B cell (primary cell): ENCODE results near the gene POTEF.
"Not testable (repeated sequence)": the region's sequence is repeated elsewhere in the genome, so short reads cannot be mapped to it uniquely, and the experiment has no call there.

Source experiments
- EZH2 ChIP-seq: IDR thresholded peaks from 2 replicates; pipeline ENCODE4 v1.6.1; 2012; ENCODE audit warnings: borderline replicate concordance, low read depth, mild to moderate bottlenecking, moderate library complexity, low read length; ENCODE audit not compliant: insufficient read depth, poor library complexity, severe bottlenecking
- TF ChIP-seq, protein P1 (sequence below): fragments of 200-600 bp; IDR thresholded peaks from one replicate; pipeline ENCODE4 v1.8.0; 2022; ENCODE audit warnings: antibody characterized with exemption, mild to moderate bottlenecking

DNA sequence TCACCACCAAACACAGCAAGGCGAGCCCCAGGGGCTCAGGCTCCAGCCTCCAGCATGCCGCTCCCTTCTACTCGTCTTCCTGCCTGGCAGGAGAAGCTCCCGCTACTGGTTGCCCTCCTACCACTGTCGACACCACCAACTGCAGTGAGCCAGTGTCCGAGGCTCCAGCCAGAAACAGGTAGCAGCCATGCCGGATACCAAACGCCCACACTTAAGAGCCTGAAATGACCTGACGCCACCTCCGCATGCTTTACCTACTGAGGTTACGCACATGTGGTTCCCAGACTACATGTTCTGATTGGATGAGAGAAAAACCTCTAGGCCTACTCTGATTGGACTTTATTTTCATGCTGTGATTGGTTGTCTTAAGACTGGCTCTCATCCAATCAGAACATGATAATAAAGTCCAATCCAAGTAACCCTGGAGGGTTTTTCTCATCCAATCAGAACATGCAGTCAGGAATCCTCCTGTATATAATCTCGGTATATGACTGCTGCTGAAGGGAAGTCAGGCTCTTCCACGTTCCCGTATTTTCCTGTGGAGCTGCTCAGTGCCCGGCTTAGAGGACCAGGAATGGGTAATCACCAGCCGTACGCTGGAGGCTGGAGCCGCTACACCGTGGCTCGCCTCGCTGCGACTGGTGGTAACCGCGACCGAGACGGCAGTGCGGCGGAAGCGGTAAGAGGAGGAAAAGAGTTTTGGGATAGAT, at the start of gene POTEF:
- TF ChIP-seq, protein P1, sequence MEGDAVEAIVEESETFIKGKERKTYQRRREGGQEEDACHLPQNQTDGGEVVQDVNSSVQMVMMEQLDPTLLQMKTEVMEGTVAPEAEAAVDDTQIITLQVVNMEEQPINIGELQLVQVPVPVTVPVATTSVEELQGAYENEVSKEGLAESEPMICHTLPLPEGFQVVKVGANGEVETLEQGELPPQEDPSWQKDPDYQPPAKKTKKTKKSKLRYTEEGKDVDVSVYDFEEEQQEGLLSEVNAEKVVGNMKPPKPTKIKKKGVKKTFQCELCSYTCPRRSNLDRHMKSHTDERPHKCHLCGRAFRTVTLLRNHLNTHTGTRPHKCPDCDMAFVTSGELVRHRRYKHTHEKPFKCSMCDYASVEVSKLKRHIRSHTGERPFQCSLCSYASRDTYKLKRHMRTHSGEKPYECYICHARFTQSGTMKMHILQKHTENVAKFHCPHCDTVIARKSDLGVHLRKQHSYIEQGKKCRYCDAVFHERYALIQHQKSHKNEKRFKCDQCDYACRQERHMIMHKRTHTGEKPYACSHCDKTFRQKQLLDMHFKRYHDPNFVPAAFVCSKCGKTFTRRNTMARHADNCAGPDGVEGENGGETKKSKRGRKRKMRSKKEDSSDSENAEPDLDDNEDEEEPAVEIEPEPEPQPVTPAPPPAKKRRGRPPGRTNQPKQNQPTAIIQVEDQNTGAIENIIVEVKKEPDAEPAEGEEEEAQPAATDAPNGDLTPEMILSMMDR = not testable (repeated sequence)
- not testable (repeated sequence) for TF ChIP-seq EZH2
